ENCODE data around the gene CABLES1.

Gene CABLES1

GRCh38 chr18:23194155-23194996 is 59.1 kb downstream of the CABLES1 start:
- DNase-seq (ENCODE audit: low read depth in 3 of 3) = no peak

DNA sequence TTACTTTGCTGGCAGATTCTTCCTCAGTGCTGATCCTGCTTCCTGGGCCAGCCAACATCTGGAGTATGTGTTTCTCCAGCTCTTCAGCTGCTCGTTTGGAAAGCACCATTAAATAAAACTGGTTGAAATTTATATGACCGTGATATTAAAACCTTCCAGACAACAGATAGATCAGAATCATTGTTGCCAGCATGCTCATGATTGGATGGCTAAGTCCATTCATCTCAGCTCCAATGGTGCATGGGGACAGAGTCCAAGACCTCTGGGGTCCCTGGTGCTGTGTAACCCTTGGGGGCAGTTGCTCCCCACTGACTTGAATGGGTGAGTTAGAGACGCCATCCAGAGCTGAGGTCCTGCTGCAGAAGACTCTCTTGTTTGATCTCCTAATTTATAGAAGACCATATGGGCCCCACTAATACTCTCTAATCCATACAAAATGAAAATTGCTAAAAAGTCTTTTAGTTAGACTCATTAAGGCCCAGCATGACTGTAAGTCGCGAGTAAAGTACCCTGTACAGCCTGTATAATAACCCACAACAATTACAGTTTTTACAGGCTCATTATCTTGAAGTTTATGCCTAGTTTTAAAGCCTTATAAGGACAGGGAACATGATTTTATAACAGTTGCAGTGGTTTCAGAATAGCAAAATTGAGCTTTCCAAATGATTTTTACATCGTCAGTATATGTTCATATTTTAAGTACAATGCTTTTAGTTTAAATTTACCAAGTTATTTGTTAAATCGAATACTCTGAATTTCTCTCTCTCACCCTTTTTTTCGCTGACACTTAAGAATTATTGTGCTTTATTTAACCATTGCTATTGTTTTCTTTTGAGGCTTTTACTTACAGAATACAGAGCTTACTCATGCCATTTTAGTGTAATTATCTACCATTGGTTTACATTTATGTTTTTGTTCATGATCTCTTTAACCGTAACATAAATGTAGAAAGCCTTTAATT is 60.0 kb downstream of the CABLES1 start:
- no peak for DNase-seq (ENCODE audit: low read depth in 3 of 3)

DNA sequence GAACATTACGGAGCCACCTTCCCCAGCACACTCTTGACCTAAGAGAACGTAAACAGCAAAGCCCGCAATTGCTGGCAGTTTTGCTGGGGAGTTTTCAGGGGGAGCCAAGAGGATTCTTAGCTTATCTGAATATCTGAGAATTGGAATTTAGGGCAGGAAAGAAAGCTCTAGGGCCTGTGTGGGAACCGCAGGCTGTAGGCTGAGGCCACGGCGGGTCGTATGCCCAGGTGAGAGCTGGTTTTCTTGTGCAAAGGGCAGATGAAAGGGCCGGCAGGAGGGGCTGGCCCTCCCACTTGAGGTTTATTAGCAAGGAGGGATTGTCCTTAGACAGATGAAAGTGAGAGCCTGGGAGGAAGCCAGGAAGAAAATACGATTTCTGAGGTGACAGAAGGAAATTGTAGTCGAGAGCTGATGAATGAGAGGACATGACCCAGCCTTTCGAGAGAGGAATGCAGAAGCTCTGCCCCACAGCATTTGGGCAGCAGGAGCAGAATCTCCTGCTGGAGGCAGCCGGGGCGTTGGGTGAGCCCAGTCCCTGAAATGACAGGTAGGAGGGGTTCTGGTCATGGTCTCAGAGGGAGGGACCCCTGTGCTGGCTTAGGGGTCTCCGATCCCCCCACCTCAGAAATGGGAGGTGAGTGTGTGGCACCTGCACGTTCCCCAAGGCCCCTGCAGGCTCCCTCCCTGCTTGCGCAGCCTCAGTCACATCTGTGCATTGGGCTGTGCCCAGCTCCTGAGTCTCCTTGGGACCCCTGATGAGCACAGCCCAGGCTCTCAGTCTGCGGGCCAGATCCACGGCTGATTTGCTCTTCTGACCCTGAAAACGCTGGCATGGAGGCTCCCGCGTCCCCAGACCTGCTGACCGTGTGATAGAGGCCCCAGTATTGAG is 61.1 kb downstream of the CABLES1 start:
- no peak for DNase-seq (ENCODE audit: low read depth in 3 of 3)

- no peak for DNase-seq (ENCODE audit: low read depth in 3 of 3)
These were observed 63.0 kb downstream of the CABLES1 start for GRCh38 chr18:23198217-23198845.

DNA sequence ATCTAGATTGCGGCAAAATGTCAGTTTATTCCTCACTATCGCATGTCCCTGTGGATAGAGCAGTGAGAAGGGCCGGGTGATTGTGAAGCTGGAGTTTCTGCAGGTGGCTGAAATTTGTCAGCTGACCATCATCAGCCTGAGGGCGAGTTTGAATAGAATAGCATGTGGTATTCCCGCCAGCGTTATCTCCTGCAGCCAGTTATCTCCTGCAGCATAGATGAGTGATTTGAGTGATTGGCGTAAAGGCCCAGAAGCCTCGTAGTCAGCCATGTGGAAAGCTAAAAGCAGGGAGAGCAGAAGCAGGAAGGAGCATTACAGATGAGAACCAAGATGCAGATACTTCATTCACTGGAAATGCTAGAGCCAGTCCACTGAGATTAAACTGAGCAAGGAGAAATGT is 65.5 kb downstream of the CABLES1 start:
- DNase-seq (ENCODE audit: low read depth in 3 of 3) = no peak

GRCh38 chr18:23201741-23202140 is 66.5 kb downstream of the CABLES1 start:
- DNase-seq (ENCODE audit: low read depth in 3 of 3) = no peak

DNA sequence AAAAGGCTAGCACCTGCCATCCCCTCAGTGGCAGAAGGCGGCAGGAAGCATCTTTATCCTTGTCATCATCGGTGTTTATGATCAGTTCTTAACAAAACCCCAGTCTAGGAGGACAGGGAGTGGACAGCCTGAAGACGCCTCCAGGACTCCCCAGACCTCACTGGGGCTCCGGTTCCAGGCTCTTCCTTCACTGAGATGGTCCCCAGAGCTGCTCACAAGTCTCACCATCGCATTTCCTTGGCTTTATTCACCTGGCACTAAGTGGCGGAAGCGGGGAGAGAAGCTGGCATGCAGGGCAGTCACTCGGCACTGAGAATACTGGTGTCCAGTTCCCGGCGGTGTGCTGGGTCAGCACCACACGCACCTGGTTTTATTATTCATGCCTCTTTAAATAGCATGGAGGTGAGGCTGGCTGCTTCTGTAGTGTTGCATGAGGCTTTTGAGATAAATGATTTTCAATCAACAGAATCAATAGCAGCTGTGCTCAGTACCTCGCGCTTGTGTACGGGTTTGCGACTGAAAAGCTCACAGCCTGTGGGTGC is 68.7 kb downstream of the CABLES1 start:
- DNase-seq (ENCODE audit: low read depth in 3 of 3) = no peak

GRCh38 chr18:23204589-23205235 is 69.4 kb downstream of the CABLES1 start:
- DNase-seq (ENCODE audit: low read depth in 3 of 3) = no peak

DNA sequence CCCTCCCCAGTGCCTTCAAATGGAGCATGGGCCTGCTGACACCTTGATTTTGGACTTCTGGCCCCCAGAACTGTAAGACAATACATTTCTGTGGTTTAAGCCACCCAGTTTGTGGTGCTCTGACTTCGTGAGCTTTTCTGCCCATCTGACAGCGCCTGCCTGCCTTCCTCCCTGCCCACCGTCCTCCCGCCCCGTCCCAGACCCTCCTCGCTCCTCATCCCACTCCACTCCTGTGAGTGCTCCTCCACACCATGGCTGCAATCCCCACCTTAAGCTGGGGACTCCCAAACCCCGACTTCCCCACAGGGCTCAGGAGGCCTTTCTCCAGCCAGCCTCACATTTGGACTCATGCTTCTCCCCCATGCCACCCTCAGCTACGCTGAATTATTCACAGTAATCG is 70.7 kb downstream of the CABLES1 start:
- no peak for DNase-seq (ENCODE audit: low read depth in 3 of 3)

- no peak for DNase-seq (ENCODE audit: low read depth in 3 of 3)
These were observed 72.1 kb downstream of the CABLES1 start for GRCh38 chr18:23207191-23207955.

DNA sequence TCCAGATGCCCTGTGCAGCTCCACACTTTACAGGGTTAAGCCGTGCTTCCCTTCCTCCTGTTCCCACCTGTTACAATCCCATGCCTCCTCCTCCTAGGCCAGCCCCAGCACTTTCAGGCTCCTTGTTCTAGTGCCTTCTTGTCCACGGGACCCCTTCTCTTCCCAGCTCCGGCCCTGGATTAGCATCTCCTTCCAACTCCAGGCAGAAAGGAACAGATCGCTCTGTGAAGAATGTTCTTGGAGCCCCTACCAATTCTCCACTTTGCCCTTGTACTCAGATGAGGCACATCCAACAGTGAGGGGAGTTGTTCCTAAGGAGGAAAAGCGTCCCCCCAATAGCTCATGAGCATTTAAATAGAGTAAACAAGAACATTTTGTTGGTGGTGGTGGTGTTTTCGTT is 72.7 kb downstream of the CABLES1 start:
- no peak for DNase-seq (ENCODE audit: low read depth in 3 of 3)

DNA sequence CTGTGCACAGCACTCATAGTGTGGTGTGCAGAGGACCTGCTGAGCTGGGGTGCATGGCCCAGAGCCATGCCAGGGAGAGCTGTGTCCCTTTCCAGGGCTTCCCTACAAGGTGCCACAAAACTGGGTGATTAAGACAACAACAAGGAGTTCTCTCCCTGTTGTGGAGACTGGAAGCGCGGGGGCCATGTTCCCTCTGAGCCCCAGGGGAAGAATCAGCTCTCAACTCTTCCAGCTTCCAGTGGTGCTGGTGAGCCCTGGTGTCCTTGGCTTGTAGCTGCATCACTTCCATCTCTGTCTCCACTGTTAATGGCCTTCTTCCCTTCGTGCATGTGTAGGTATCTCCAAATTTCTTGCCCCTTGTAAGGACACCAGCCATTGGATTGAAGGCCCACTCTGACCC is 73.3 kb downstream of the CABLES1 start:
- DNase-seq (ENCODE audit: low read depth in 3 of 3) = no peak

GRCh38 chr18:23209031-23209430 is 73.7 kb downstream of the CABLES1 start:
- DNase-seq (ENCODE audit: low read depth in 3 of 3) = no peak

DNA sequence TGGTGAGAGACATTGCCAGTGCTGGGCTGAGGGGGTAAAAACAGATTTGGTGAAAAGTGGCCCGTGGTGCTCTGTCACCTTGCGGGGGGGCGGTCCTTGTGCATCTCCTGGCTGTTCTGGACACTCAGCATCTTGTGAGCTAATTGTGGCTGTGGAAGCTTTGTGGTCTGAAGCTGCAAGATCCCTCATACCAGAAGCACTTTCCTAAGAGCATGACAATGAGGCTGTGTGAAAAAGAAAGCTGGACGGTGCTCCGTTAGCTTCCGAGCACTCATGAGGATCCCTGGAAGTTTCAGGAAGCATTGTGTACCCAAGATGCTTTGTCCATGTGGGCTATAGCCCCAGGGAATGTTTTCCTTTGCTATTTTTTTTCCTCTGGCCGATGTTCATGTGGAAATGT is 74.5 kb downstream of the CABLES1 start:
- no peak for DNase-seq (ENCODE audit: low read depth in 3 of 3)

- no peak for DNase-seq (ENCODE audit: low read depth in 3 of 3)
These were observed 75.2 kb downstream of the CABLES1 start for GRCh38 chr18:23210526-23210925.

DNA sequence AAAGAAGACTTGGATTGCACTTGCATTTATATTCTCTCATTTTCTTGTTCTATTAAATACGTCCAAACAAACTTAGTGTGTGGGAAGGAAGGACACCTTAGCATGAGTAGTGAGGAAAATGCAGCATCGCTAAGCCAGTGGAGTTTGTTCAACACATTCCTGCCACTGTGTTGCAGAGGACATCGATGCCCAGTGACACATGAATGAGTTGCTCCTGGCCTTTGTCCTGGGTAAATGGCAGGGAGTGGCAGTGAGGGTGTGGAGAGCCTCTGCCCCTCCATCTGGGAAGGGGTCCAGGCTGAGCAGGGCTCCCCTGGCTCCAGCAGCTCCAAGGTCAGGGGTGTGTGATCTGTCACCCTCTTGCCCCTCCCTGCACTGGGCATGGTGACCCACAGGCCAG is 75.9 kb downstream of the CABLES1 start:
- no peak for DNase-seq (ENCODE audit: low read depth in 3 of 3)

DNA sequence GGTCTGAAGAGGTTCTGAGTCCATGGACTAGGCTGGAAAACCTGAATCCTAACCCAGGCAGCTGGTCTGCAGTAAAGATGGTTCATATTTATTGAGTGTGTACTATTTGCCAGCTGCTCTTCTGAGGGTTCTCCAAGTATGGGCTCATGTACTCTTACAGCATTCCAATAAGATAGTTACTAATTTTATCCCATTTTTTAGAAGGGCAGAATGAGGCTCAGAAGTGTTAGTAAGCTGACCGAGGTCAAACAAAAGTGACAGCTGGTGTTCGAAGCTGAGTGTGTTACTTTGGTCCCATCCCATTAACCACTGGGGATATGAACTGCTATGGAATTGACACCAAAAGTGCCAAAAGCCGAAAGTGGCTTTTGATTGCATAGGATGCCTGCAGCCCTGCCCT is 76.9 kb downstream of the CABLES1 start:
- DNase-seq (ENCODE audit: low read depth in 3 of 3) = no peak

DNA sequence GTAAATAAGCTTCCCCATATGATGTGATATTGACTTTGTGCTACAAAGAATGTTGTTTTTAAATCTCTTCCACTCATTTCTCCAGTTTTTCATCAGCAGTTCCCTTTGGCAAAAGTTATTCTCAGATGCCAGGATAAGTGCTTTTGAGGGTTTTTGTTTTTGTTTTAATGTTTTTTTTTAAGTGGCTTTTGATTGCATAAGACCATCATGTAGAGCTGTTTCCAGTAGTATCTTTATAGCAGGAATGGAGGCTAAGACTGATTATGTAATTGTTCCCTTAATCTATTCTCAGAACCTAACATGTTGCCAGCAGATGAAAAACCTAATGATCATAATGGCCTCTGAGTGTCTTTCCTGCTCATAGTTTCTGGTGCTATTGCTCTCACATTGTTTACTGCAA is 77.9 kb downstream of the CABLES1 start:
- no peak for DNase-seq (ENCODE audit: low read depth in 3 of 3)

DNA sequence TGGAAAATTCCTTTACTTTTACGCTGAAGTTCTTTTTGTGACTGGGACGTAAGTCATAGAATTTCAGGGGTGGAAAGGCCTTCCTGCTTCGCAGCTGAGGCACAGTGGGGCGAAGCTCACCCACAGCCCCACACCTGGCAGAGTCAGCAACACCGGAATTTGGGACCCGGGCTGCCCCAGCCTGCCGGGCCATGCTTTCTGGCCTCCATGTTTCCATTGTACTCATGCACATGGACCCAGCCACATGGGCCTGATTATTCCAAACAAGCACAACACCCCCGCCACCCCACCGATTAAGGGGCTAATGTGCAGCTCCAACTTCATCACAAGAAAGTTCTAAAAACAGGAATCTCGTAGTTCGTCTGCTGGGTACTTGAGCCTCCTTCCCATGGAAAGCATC is 82.5 kb downstream of the CABLES1 start:
- DNase-seq (ENCODE audit: low read depth in 3 of 3) = no peak

- DNase-seq (ENCODE audit: low read depth in 3 of 3) = no peak
These were observed 85.1 kb downstream of the CABLES1 start for GRCh38 chr18:23220355-23220754.

Measured in stimulated activated CD4-positive, alpha-beta T cell treated with anti-CD3 and anti-CD28 coated beads, TNF-alpha, amount 100 ng/mL, for 24 hours (primary cell).